GM19023 (cell line): Measurements from ENCODE around the gene FILIP1L.
A peak's percentile ranks its signal among the peaks of the same experiment; 100 is the strongest.

Experiments
- ATAC-seq: cut with Tn5 transposase; IDR thresholded peaks from one replicate; pipeline ENCODE4 v1.9.1; 2021; ENCODE audit warnings: mild to moderate bottlenecking, moderate library complexity; ENCODE audit not compliant: unreplicated experiment

Gene FILIP1L

DNA sequence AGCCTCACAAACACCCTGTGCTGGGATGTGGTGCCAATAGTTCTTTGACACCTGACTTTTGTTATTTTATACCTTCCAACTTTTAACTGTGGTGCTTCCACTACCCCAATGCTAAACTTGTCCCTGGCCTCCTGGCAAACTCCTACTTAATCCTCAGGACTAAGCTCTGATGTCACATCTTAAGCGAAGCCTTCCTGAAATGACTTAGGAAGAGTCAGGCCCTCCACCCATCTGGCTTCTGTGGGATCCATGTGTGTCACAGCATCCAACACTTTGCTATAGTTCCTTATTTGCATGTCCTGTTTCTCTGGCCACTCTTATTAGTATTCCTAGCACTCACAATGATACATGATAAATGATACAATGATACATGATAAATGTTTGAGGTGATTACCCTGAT lies 133.2 kb downstream of the FILIP1L start:
- ATAC-seq: no peak

DNA sequence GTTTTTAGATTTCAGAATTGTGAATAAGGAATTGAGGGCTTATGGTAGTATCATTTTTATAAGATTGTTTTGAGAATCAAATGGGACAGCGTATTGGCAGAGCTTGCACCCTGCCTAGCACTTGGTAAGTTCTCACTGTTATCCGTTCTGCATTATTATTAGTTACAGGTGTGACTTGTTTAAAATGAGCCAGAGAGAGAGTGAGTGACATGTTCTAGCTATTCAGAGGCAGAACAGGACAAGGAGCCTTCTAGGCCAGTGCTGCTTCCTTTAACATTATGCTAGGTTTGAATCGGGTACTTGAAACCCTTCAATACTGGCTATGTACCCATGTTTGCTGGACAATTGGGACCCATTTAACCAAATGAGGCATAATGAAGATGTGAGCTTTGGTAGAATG lies 133.7 kb downstream of the FILIP1L start:
- no peak for ATAC-seq

DNA sequence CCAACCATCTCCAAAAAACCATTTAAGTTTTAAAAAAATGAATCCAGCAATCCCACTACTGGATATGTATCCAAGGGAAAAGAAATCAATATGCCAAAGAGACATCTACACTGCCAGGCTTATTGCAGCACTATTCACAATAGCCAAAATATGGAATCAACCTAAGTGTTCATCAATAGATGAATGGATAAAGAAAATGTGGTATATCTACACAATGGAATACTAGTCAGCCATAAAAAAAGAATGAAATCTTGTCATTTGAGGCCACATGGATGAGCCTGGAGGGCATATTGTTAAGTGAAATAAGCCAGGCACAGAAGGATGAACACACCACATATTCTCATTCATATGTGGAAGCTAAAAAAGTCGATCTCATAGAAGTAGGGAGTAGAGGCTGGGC lies 136.1 kb downstream of the FILIP1L start:
- ATAC-seq: no peak

GRCh38 chr3:99976584-99976983 lies 137.7 kb downstream of the FILIP1L start:
- no peak for ATAC-seq

DNA sequence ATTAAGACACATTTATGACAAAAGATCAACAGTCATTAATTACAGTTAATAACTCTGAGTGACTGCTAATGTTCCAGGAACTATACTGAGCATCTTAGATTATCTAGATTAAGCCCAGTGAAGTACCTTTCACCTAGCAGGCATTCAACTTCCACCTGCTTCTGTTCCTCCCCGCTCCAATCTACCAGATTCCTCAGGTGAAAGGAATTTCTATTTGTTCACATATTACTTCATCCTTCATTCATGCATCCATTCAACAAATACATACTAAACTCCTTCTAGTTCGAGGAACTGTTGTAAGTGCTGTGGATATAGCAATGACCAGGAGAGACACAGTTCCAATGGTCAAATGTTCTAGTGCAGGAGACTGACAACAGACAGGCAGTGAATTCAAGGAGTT lies 139.3 kb downstream of the FILIP1L start:
- ATAC-seq: no peak

DNA sequence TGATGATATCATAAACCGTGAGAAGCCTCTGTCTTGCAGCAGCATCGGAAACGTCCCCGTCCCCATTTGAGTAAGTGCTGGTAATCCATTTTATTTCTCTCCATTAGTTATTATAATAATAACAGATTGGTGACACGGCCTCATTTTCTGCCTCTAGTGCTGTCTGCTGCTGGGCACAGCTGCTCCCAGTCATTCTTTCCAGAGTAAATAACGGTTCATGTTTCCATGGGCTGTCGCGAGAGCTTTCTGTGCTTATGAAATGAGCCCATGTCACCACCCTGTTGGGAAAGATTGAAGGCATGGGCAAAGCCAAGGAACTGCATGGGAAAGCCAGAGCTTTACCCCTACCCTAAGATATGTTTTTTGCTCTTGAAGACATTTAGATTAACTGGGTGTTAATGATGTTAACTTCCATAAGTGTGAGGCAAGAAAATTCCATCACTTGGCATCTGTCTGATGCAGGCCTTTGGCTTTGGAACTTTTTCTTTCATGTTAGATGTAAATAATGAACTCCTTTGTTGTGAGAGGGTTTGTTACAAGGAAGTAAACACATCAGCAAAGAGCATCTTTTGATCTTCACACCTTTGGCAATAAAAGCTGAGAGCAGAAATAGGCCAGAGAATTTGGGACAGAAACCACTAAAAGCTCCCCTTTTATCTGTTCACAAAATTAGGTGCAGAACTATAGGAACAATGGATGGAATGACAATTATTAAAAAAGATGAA lies 141.8 kb downstream of the FILIP1L start:
- ATAC-seq: no peak

DNA sequence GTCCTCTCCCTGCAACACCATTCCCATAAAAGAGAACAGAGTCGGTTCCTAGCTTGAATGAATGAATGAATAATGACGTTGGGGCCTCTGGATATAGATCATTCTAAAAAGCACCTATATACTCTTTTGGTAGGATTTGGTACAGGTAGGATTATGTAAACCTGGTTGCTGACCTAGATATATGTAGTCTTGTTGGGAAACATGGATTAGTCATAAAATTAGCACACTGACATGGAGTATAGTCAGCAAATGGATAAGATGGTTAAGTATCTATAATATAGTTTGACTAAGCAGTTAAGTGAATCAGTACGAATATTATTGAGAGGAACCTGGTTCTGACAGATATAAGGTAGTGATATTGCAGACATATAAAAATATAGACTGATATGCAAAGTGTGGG lies 142.5 kb downstream of the FILIP1L start:
- no peak for ATAC-seq

- ATAC-seq: peak; percentile 97
Measured at GRCh38 chr3:99970198-99970597, 144.1 kb downstream of the FILIP1L start.

DNA sequence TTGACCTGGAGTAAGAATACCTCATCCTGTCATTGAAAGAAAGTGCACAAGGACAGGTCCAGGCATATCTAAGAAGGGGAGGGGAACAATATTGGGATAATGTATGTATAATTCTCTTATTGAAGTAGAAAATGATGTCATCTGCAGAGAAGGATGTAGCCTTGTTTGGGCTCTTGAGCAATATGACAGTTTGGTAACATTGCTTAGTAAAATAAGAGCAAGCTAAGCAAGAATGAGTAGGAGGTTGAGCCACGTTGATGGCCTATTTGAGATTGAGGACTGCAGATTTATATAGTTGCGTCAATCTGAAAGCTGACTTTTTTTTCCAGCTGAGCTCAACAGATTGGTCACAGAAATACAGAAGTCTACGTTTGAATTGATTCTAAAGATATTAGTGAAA lies 145.2 kb downstream of the FILIP1L start:
- no peak for ATAC-seq

DNA sequence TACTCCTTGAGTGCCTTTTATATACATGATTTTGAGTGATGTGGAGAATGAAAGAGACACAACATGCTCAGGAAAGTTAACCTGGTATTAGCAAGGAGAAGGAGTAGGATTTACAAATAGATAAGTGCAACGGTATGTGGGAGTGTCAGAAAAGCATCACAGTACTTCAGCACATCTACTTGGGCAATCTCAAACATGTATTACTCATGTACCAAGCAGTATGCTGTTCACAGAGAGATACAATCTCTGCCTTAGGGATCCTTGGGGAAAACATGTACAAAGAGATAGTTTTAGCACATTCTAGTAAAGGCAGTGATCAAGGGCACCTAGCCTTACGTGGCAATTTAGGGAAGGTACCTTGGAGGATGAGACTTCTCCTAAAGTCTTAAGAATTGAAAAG lies 146.5 kb downstream of the FILIP1L start:
- ATAC-seq: no peak

DNA sequence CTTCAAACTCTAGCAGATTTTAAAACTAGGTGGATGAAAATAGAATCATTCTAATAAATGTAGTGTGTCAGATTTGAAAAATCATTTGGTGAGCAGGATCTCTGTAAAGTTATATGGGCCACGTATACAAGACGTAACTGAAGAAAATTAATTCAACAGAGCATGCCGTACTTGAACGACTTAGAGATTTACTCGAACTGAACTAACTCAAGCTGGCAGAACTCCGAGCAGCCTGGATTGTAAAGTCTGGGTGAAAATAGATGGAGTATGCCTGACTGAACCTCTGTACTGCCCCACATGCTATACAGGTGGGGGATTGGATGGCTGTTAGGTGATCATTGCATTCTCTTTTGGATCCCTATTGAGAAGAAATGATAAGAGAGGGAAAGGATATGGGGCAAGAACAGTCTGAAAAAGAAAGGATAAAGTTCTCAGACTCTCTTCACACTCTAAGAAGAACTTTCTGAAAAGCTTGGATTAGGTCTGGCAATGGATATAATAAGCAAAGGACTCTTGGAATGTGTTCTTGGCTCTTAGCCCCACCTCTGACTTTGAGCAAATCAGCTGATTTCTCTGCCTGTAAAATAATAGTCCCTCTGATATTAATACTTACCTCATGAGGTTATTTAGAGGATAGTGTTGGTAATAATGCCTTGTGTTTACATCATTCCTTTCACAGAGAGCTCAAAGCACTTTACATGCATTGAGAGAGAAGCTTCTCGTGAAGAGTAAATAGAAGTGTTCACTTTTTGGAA lies 147.5 kb downstream of the FILIP1L start:
- no peak for ATAC-seq

DNA sequence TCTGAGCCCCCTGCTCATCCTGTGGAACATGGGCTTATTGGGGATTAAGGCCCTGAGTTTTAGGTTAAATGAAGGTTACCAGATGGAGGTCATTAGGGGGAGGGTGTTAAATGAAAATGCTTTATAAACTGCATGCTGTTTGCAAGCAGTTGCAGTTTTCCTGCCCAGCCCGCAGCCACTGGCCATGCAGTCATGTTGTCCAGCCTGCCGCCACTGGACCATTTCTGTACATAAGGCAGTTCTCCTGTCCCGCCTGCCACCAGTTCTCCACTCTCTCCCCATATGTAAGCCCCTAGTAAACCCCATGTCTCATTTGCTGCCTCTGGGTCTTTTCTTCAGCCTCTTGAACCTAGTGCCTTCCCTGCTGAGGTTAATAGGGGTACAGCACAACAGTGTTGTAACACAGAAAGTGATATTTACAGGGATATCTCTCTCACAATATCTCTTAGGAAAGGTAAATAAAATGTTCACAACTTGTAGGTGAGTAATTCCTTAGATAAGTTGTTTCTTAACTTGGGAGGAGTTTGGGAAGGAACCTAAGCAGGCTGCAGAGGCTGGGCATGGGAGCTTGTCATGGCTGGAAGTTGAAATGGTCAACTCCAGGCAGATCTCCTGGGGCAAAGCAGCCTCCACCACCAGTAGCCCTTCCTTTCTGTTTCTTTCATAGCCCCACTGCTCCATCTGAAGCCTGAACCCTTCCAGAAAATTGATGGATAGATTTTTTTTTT lies 148.5 kb downstream of the FILIP1L start:
- no peak for ATAC-seq

GRCh38 chr3:99965077-99965476 lies 149.2 kb downstream of the FILIP1L start:
- ATAC-seq: no peak

GRCh38 chr3:99962703-99963102 lies 151.6 kb downstream of the FILIP1L start:
- no peak for ATAC-seq

DNA sequence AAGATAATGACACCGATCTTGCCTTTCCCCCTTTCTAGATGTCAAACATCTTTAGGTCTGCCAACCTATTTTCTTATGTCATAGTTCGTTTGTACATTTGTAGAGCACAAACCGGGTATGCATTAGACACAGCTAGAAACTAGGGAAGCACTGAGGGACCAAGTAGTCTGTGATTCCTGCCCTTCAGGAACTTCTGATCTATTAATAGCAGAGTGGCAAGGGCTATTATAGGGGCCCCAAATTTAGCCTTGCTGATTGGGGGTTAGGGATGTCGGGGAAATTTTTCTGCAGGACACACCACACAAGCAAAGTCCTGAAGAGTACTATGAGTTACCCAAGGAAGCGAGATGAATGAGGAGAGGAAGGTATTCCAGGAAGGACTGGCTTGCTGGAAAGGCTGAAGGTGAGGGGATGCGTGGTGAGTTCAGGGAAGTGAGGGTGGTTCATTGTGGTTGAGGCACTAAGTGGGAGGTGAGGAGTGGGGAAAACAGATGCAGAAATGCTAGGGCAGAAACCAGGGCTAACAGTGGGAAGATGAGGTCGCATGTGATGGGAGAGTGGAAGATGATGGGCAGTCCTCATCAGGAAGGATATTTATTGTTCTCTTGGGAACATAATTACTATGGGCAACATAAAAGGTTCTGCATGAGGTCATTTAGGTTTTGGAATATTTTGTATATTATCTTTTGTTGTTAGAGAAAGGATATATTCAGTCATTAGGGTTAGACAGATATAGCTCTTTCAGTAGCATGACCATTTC lies 152.4 kb downstream of the FILIP1L start:
- ATAC-seq: no peak

GRCh38 chr3:99960941-99961340 lies 153.4 kb downstream of the FILIP1L start:
- ATAC-seq: no peak

- ATAC-seq: no peak
Measured at GRCh38 chr3:99960123-99960878, 154.0 kb downstream of the FILIP1L start.

- no peak for ATAC-seq
Measured at GRCh38 chr3:99958222-99958912, 155.9 kb downstream of the FILIP1L start.

GRCh38 chr3:99957151-99957796 lies 157.0 kb downstream of the FILIP1L start:
- ATAC-seq: no peak
